SK-N-SH (cell line): ENCODE data around the gene SACM1L. TPM values are rescaled to one million over a fixed set of nuclear protein-coding genes. Genes with fewer than 3 reads are reported as not detected.

Source experiments
- CTCF ChIA-PET: fragments of 300-600, 350-600 bp; formaldehyde crosslinking; extraction: SDS; loops from one replicate; lab custom pipeline; 2021; lab: Yijun Ruan, JAX
- POLR2A ChIA-PET: fragments of 350-600 bp; sonication (Branson Sonifier 250); formaldehyde crosslinking; extraction: SDS; loops from one replicate; lab custom pipeline; 2020; ENCODE audit warnings: antibody characterized with exemption, inconsistent platforms; lab: Yijun Ruan, JAX
- DNase-seq: peaks from one replicate; pipeline ENCODE4 v3.0.0; 2012
- H2AFZ ChIP-seq: fragments of 200-600 bp; sonication (generic); 2 replicates; pipeline ENCODE4 v1.8.1; 2016; ENCODE audit warnings: antibody characterized with exemption, mild to moderate bottlenecking, low read depth
- H3F3A ChIP-seq: fragments of 200-600 bp; sonication (generic); replicated peaks from 2 replicates; pipeline ENCODE3; 2016; ENCODE audit warnings: antibody characterized with exemption, mild to moderate bottlenecking; ENCODE audit not compliant: insufficient read depth
- H3K27ac ChIP-seq, 2 experiments: fragments of 200-500 bp in 1 of 2; fragments of 200-600 bp in 1 of 2; sonication (Bioruptor generic) in 1 of 2; sonication (generic), shearing (Covaris generic) in 1 of 2; 2 replicates each; pipeline versions ENCODE4 v1.5.1 to v1.6.1; 2014 to 2016; ENCODE audit warnings: low read depth in 2 of 2, inconsistent platforms in 1 of 2, low read length in 1 of 2, mild to moderate bottlenecking in 1 of 2, mixed read lengths in 1 of 2
- H3K27me3 ChIP-seq: fragments of 200-600 bp; sonication (generic), shearing (Covaris generic); 2 replicates; pipeline ENCODE4 v1.6.1; 2016; ENCODE audit warnings: mixed run types; ENCODE audit not compliant: insufficient read depth
- H3K36me3 ChIP-seq, 2 experiments: fragments of 200-500 bp in 1 of 2; fragments of 200-600 bp in 1 of 2; sonication (Bioruptor generic) in 1 of 2; sonication (generic) in 1 of 2; replicated peaks in 1 of 2; 2 replicates each; pipeline versions ENCODE3 to v1.5.1; 2014 to 2016; ENCODE audit warnings: low read length in 1 of 2, mild to moderate bottlenecking in 1 of 2; ENCODE audit not compliant: insufficient read depth in 2 of 2, control insufficient read depth in 1 of 2
- H3K4me1 ChIP-seq, 2 experiments: fragments of 200-500 bp in 1 of 2; fragments of 200-600 bp in 1 of 2; sonication (Bioruptor generic) in 1 of 2; sonication (generic), shearing (Covaris generic) in 1 of 2; 2 replicates each; pipeline versions ENCODE4 v1.5.1 to v1.6.1; 2014 to 2016; ENCODE audit warnings: low read depth in 1 of 2, low read length in 1 of 2, mixed run types in 1 of 2; ENCODE audit not compliant: insufficient read depth in 2 of 2, control insufficient read depth in 1 of 2
- H3K4me2 ChIP-seq: fragments of 200-600 bp; sonication (generic), shearing (Covaris generic); 2 replicates; pipeline ENCODE4 v1.6.1; 2017; ENCODE audit warnings: mixed run types
- H3K4me3 ChIP-seq, 2 experiments: fragments of 200-500 bp in 1 of 2; fragments of 200-600 bp in 1 of 2; sonication (Bioruptor generic) in 1 of 2; sonication (generic), shearing (Covaris generic) in 1 of 2; 2 replicates each; pipeline versions ENCODE4 v1.5.1 to v1.8.1; 2014 to 2016; ENCODE audit warnings: low read depth in 2 of 2, inconsistent platforms in 1 of 2, low read length in 1 of 2, mild to moderate bottlenecking in 1 of 2, mixed read lengths in 1 of 2, moderate library complexity in 1 of 2
- H3K79me2 ChIP-seq: fragments of 200-600 bp; sonication (generic); 2 replicates; pipeline ENCODE4 v1.8.1; 2017; ENCODE audit warnings: mild to moderate bottlenecking; ENCODE audit not compliant: insufficient read depth
- H3K9ac ChIP-seq: fragments of 200-600 bp; sonication (generic); 2 replicates; pipeline ENCODE4 v1.6.1; 2017; ENCODE audit warnings: mixed run types
- H3K9me2 ChIP-seq: fragments of 200-600 bp; sonication (generic); 2 replicates; pipeline ENCODE4 v1.6.1; 2017; ENCODE audit warnings: mixed run types
- H3K9me3 ChIP-seq: fragments of 200-600 bp; sonication (generic); 2 replicates; pipeline ENCODE4 v1.6.1; 2017; ENCODE audit warnings: mixed run types, mild to moderate bottlenecking, moderate library complexity
- H4K20me1 ChIP-seq: fragments of 200-600 bp; sonication (generic); 2 replicates; pipeline ENCODE4 v1.6.1; 2017; ENCODE audit warnings: mild to moderate bottlenecking, mixed run types; ENCODE audit not compliant: insufficient read depth
- CHD2 ChIP-seq: fragments of 150-350 bp; IDR thresholded peaks from 2 replicates; pipeline ENCODE4 v1.6.1; 2018; ENCODE audit warnings: low read length; ENCODE audit not compliant: partially characterized antibody
- ELF1 ChIP-seq: IDR thresholded peaks from 2 replicates; pipeline ENCODE4 v1.4.0; 2012
- FOSL2 ChIP-seq: IDR thresholded peaks from 2 replicates; pipeline ENCODE4 v1.4.0; 2012; ENCODE audit warnings: low read depth, mild to moderate bottlenecking, moderate library complexity, borderline replicate concordance
- FOXM1 ChIP-seq: IDR thresholded peaks from 2 replicates; pipeline ENCODE4 v1.4.0; 2012; ENCODE audit warnings: low read depth, mild to moderate bottlenecking
- GABPA ChIP-seq: IDR thresholded peaks from 2 replicates; pipeline ENCODE4 v1.4.0; 2012; ENCODE audit warnings: low read depth, mild to moderate bottlenecking
- JUND ChIP-seq: IDR thresholded peaks from 2 replicates; pipeline ENCODE4 v1.4.0; 2012
- NFIC ChIP-seq: IDR thresholded peaks from 2 replicates; pipeline ENCODE4 v1.4.0; 2012; ENCODE audit warnings: borderline replicate concordance
- RXRA ChIP-seq: IDR thresholded peaks from 2 replicates; pipeline ENCODE4 v1.4.0; 2012; ENCODE audit warnings: low read depth, mild to moderate bottlenecking, borderline replicate concordance
- SMC3 ChIP-seq: IDR thresholded peaks from 2 replicates; pipeline ENCODE4 v1.6.1; 2012; ENCODE audit warnings: low read depth, low read length, improper control_type of control experiment
- TAF1 ChIP-seq: IDR thresholded peaks from 2 replicates; pipeline ENCODE4 v1.6.1; 2012; ENCODE audit warnings: low read depth, mild to moderate bottlenecking, low read length, moderate library complexity, borderline replicate concordance
- TCF12 ChIP-seq: IDR thresholded peaks from 2 replicates; pipeline ENCODE4 v1.4.0; 2012
- WGBS: methylation state at CpG from one replicate; pipeline ENCODE4 v1.1.6; 2017; ENCODE audit warnings: low lambda C conversion rate; 5-methylcytosine and 5-hydroxymethylcytosine counted together
- polyA plus RNA-seq, 3 experiments: library from polyadenylated mRNA; depleted of rRNA; stranded (reverse); fragments of >200 nt; gene quantifications; 2 replicates each; pipeline ENCODE4 v1.2.3, GENCODE V29; 2012
- TF ChIP-seq, protein P1 (sequence below): fragments of 150-350 bp; IDR thresholded peaks from 2 replicates; pipeline ENCODE4 v1.6.1; 2017; ENCODE audit warnings: antibody characterized with exemption, low read length, low read depth, borderline replicate concordance
- TF ChIP-seq, protein P2 (sequence below): IDR thresholded peaks from 2 replicates; pipeline ENCODE4 v1.4.0; 2012; ENCODE audit warnings: low read depth
- TF ChIP-seq, protein P3 (sequence below): IDR thresholded peaks from 2 replicates; pipeline ENCODE4 v1.4.0; 2012; ENCODE audit warnings: low read depth, borderline replicate concordance
- TF ChIP-seq, protein P4 (sequence below): fragments of 150-350 bp; IDR thresholded peaks from 2 replicates; pipeline ENCODE4 v1.6.1; 2016; ENCODE audit warnings: mild to moderate bottlenecking, low read depth, low read length
- TF ChIP-seq, protein P5 (sequence below): IDR thresholded peaks from 2 replicates; pipeline ENCODE4 v1.6.1; 2012; ENCODE audit warnings: mild to moderate bottlenecking, low read depth, low read length, moderate library complexity

The SACM1L gene
- polyA plus RNA-seq, 1 of the 3 experiments (the other 2 are of a cell fraction): 11.2 TPM

DNA sequence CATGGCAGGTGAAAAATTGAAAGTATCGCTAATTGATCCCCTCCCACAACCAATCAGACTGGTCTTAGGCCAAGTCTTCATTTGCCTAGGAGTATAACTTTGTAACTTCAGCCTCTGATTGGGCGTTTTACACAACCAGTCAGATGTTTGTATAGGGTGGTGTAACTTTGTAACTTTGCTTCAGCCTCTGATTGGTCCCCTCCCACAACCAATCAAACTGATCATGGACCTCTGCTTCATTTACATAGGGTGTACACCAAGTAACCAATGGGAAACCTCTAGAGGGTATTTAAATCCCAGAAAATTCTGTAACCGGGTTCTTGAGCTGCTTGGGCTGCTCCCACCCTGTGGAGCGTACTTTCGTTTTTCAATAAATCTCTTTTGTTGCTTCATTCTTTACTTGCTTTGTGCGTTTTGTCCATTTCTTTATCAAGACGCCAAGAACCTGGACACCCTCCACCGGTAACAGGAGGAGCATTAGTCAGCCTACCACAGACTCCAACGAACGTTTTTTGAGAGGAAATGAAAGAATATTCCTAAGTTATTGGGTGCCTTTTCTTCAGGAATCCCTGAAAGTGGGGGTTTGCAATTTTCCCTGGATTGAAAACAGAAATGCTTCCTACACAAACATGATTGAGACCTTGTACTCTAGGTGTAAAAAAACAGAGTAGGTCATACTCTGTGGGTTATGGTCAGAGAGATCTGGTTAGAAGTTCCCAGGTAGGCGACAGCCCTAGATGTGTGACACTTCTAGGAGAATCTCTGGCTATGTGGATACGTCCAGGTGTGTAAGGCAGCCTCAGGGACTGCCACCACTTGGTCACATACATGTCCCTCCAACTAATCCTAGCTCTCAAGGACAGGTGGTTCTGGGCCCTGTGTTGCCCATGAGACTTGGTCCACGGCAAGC, 5.5 kb upstream of the SACM1L start:
- CTCF ChIA-PET: interaction anchor here (0.7 kb wide), 1 partner anchor 172 kb away, joined by 3 read pairs; no protein-coding TSS in a partner anchor
- no peak for DNase-seq
- H3K79me2 ChIP-seq: no peaks in the 10 kb centered on the region

DNA sequence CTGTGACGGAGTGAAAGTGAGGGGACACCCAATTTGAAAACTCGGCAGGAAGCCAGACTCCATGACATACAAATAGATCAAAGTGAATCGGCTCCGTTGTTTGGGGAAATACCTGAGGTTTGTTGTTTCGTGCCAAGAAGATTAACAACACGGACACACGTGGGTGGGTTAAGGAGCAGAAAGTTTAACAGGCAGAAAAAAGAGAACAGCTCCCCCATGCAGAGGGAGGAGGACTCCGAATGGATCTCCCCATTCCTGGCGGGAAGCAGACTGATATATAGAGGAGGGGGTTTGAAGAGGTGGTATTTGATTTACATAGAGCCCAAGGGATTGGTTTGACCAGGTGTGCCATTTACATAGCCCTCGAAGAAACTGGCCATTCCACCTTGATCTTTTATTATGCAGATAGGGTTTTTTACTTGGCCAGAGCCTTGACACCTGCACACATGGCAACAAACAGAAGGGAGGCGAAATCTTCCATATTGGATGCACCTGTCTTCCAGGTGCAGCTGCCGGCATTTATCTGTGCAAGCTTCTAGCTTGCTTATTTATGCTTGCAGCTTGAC, 4.8 kb upstream of the SACM1L start:
- peaks cover 15% of the 10 kb centered on the region for H3F3A ChIP-seq
- H3K9ac ChIP-seq: no peak overlapping the region
- no peak overlapping the region for H3K4me3 ChIP-seq
- H4K20me1 ChIP-seq: peaks cover 3% of the 10 kb centered on the region; the same call in 1 of the 2 replicates
- no peak for DNase-seq
- no peaks in the 10 kb centered on the region for H3K9me3 ChIP-seq
- no peaks in the 10 kb centered on the region for H3K27me3 ChIP-seq
- ChIA-PET POLR2A (no interaction called here), CTCF (interaction anchor here (0.7 kb wide), 1 partner anchor 173 kb away, joined by 3 read pairs; no protein-coding TSS in a partner anchor)
- peaks cover 0 to 9% of the 10 kb centered on the region in 2 experiments; a peak in 2 of 4 replicates for H3K4me1 ChIP-seq
- 92% methylated on average over 12 of the region's 12 CpGs for WGBS
- no peaks in the 10 kb centered on the region for H3K9me2 ChIP-seq
- peaks cover 1% of the 10 kb centered on the region; the same call in 1 of the 2 replicates for H3K79me2 ChIP-seq
- H3K4me2 ChIP-seq: no peak overlapping the region
- H2AFZ ChIP-seq: no peak overlapping the region
- H3K27ac ChIP-seq: no peak overlapping the region
- peaks cover 3 to 15% of the 10 kb centered on the region in 2 experiments for H3K36me3 ChIP-seq
- TF ChIP-seq, protein P1, sequence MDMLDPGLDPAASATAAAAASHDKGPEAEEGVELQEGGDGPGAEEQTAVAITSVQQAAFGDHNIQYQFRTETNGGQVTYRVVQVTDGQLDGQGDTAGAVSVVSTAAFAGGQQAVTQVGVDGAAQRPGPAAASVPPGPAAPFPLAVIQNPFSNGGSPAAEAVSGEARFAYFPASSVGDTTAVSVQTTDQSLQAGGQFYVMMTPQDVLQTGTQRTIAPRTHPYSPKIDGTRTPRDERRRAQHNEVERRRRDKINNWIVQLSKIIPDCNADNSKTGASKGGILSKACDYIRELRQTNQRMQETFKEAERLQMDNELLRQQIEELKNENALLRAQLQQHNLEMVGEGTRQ: no peak
- TF ChIP-seq SMC3 (no peak), JUND (no peak), RXRA (no peak), GABPA (no peak), CHD2 (no peak), NFIC (no peak), FOXM1 (no peak)
- TF ChIP-seq, protein P2, sequence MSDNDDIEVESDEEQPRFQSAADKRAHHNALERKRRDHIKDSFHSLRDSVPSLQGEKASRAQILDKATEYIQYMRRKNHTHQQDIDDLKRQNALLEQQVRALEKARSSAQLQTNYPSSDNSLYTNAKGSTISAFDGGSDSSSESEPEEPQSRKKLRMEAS: no peak
- TF ChIP-seq, protein P3, sequence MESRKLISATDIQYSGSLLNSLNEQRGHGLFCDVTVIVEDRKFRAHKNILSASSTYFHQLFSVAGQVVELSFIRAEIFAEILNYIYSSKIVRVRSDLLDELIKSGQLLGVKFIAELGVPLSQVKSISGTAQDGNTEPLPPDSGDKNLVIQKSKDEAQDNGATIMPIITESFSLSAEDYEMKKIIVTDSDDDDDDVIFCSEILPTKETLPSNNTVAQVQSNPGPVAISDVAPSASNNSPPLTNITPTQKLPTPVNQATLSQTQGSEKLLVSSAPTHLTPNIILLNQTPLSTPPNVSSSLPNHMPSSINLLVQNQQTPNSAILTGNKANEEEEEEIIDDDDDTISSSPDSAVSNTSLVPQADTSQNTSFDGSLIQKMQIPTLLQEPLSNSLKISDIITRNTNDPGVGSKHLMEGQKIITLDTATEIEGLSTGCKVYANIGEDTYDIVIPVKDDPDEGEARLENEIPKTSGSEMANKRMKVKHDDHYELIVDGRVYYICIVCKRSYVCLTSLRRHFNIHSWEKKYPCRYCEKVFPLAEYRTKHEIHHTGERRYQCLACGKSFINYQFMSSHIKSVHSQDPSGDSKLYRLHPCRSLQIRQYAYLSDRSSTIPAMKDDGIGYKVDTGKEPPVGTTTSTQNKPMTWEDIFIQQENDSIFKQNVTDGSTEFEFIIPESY: no peak

More for the DNA sequence above, 5.5 kb upstream of the SACM1L start:
- H3K9ac ChIP-seq: no peak overlapping the region
- 88% methylated on average over 13 of the region's 13 CpGs for WGBS
- H2AFZ ChIP-seq: no peak overlapping the region
- H3K27me3 ChIP-seq: no peaks in the 10 kb centered on the region
- no peaks in the 10 kb centered on the region for H3K9me3 ChIP-seq
- H3K4me1 ChIP-seq: peaks cover 0 to 9% of the 10 kb centered on the region in 2 experiments; a peak in 2 of 4 replicates
- TF ChIP-seq, protein P4, sequence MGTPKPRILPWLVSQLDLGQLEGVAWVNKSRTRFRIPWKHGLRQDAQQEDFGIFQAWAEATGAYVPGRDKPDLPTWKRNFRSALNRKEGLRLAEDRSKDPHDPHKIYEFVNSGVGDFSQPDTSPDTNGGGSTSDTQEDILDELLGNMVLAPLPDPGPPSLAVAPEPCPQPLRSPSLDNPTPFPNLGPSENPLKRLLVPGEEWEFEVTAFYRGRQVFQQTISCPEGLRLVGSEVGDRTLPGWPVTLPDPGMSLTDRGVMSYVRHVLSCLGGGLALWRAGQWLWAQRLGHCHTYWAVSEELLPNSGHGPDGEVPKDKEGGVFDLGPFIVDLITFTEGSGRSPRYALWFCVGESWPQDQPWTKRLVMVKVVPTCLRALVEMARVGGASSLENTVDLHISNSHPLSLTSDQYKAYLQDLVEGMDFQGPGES: no peak
- TF ChIP-seq RXRA: no peak
- no peak for TF ChIP-seq ELF1
- TF ChIP-seq TAF1: no peak
- no peak for TF ChIP-seq FOSL2
- TF ChIP-seq TCF12: no peak
- TF ChIP-seq, protein P5, sequence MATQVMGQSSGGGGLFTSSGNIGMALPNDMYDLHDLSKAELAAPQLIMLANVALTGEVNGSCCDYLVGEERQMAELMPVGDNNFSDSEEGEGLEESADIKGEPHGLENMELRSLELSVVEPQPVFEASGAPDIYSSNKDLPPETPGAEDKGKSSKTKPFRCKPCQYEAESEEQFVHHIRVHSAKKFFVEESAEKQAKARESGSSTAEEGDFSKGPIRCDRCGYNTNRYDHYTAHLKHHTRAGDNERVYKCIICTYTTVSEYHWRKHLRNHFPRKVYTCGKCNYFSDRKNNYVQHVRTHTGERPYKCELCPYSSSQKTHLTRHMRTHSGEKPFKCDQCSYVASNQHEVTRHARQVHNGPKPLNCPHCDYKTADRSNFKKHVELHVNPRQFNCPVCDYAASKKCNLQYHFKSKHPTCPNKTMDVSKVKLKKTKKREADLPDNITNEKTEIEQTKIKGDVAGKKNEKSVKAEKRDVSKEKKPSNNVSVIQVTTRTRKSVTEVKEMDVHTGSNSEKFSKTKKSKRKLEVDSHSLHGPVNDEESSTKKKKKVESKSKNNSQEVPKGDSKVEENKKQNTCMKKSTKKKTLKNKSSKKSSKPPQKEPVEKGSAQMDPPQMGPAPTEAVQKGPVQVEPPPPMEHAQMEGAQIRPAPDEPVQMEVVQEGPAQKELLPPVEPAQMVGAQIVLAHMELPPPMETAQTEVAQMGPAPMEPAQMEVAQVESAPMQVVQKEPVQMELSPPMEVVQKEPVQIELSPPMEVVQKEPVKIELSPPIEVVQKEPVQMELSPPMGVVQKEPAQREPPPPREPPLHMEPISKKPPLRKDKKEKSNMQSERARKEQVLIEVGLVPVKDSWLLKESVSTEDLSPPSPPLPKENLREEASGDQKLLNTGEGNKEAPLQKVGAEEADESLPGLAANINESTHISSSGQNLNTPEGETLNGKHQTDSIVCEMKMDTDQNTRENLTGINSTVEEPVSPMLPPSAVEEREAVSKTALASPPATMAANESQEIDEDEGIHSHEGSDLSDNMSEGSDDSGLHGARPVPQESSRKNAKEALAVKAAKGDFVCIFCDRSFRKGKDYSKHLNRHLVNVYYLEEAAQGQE: no peak
- TF ChIP-seq SMC3: no peak
- peaks cover 6 to 23% of the 10 kb centered on the region in 2 experiments for H3K36me3 ChIP-seq
- H3K9me2 ChIP-seq: no peaks in the 10 kb centered on the region
- POLR2A ChIA-PET: no interaction called here
- no peak overlapping the region for H3K27ac ChIP-seq
- H3K4me3 ChIP-seq: no peak overlapping the region
- peaks cover 12% of the 10 kb centered on the region for H3F3A ChIP-seq
- H3K4me2 ChIP-seq: no peak overlapping the region
- H4K20me1 ChIP-seq: peaks cover 3% of the 10 kb centered on the region; the same call in 1 of the 2 replicates
